ENCODE data around the gene TIMM13.

The TIMM13 gene

DNA sequence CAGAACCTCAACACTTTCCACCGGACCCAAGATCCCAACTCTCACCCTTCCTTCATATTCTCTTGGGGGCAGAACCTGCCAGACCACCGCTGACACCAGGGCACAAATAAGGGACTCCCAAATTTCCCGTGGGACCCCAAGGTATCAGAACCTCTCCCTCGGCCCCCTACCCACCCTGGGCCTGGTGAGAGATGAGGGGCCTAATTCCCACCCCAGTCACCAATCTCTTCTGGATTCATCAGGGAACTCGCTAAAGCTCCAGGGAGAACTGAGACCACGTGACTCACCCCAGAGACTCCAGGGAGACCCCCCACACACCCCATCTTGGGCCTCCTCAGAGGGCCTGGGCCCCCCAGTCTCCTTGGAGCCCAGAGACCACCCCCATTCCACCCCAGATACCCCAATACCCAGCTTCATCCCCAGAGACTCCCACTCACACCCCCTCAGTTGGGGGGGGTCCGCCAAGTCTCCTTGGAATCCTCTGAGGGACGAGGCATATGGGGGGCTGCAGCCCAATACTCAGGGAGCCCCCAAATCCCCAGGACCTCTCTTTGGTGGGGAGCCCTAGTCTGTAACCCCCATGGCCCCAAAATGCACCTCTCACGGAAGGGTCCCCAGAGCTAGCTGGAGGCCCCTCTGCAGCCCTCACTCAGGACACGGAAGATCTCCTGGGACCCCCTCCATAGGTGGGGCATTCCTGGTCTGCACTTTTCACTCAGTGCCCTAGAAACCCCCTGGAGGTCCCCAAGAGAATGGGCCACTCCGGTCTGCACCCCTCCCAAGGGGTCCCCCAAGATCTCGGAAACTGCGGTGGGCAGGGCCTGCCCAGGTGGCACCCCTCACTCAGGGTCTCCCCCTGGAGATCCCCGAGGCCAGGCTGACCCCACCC, 27.8 kb upstream of the TIMM13 start:
- no peak for DNase-seq

DNA sequence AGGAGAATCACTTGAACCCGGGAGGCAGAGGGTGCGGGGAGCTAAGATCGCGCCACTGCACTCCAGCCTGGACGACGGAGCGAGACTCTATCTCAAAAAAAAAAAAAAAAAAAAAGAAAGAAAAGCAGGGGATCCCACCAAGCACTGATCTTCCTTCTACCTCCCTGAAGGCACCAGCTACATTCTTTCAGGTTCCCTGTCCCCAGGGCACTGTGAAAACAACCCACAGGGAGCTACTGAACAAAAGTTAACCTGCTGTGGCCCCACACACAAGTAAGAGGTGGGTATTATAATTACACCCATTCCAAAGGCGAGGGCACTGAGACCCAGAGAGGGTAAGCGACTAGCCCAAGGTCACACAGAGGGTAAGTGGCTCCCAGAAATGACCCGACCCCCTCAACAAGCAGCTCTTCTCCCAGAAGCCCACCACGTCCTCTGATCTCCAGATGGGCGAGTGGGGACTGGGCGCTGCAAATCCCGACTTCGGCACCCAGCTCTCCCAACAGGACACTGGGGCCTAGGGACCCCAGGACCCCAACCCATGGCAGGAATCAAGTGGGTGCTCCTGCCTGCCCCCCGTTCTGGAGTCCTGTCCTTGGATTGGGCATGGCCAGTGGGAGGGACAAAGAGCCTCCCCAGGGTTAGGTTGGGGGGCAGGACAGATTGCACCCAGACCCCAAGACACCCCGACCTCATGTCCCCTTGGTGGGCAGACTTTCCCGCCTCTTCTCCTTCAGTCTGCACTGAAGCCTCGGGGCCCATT, 27.0 kb upstream of the TIMM13 start:
- no peak for DNase-seq

DNA sequence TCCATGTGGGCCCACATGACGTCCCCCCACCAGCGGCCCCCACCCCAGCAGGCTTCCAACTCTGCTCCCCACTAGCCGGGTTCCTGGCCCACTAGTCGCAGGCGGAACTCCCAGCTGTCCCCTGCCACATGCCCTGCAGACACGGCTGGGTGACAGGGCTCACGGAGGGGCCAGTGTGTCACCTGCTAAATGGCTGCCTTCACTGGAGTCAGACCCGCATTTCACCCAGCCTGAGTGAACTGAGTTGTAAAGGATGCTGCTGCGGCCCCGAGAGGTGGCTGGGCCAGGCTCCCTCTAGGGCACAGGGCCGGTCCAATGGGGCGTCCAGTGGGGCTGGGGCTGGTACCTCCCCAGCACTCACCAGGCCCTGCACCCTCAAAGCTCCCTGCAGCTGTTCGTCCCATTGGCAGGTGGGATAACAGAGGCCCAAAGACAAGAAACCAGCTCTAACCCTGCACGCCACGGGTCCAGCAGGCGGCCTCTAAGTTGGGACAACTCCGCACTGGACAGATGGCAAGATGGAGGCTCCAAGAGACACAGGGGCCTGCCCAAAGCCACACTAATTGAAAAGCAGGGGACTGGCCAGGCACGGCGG, 26.1 kb upstream of the TIMM13 start:
- no peak for DNase-seq

DNA sequence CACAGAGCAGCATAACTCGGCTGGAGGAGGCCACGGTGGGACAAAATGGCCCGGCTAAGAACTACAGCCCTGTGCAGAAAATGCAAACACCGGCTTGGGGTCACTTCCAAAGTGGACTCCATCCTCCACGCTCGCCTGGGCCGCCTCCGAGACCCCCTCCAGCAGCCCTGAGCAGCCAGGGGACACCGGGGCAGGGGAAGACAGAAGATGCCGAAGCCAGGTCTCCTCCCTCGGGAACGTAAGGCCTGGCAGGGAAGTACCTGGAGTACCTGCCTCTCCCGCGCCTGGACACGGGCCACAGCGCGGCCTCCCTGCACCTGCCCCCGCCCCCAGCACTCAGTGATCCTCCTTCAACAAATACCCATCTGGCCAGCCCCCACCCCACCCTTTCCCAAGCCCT, 24.4 kb upstream of the TIMM13 start:
- no peak for DNase-seq

DNA sequence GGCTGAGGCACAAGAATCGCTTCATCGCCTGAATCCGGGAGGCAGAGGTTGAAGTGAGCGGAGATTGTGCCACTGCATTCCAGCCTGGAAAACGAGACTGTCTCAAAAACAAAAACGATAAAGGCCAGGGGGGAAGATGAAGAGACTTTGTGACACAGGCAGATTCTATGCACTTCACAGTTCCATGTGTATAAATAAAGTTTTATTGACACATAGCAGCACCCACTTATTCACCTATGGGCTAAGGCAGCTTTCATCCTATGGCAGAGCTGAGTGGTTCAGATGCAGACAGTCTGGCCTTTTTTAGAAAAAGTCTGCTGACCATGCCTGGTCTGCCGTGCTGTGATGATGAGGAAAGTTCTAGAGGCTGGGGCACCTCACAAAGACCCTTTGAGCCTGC, 23.8 kb upstream of the TIMM13 start:
- DNase-seq, result no peak

DNA sequence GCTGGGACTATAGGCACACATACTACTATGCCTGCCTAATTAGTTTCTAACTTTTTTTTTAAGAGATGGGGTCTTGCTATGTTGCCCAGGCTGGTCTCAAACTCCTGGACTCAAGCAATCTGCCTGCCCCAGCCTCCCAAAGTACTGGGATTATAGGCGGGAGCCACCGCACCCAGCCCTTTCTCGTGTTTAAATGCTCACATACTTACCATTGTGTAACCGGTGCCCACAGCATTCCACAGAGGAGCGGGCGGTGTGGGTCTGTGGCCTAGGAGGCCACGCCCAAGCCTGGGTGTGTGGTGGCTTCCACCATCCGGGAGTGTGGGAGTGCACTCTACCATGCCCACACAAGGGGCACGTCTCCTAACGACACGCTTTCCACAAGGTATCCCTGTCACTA, 21.6 kb upstream of the TIMM13 start:
- DNase-seq, result no peak

DNA sequence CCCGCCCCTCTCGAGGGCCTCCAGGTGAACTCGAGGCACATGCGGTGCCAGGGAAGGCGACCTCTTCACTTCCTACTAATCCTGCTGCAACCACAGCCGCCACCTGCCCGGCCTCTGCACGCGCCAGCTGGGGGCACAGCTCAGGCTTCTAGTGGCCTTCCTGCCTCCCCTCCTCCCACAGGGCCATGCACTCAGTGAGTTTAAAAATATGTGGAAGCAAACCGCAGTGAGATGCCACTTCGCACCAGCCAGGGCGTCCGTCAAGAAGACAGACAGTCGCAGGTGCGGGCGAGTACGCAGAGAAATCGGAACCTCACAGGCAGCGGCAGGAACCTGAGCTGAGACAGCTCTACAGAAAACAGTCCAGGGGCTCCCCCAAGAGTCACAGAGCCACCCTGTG, 19.0 kb upstream of the TIMM13 start:
- DNase-seq, result no peak

DNA sequence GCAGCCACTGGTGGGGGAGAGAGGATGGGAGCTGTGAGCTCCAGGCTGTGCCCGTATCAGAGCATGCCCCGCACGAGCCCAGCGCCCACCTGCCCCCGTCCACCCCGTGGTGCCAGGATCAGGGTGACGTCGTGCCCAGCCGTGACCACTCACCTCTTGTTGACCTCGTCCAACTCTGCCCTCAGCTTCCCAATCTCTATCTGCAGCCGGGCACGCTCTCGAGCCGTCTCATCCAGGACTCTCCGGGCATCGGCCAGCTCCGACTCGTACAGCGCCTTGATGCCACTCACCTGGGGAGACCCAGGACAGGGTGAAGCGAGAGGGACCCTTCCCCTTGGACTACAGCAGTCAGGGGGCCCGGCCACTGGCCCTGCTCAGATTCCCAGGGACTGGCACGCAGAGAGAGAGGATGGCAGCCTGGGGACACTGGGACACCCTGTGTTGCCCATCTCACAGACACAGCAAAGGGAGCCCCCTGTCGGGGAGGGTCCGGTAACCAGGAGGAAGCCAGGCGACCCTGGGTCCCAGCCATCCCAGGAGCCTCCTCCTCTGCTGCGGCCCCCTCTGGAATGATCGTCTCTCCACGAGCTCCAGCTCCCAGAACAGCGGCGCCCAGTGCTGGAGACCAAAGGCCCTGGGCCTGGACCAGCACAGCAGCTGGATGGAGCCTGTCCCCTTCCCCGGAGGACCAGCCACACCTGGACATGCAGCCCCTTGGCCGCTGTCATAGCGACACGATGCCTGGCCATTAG, 17.0 kb upstream of the TIMM13 start:
- DNase-seq, result no peak

DNA sequence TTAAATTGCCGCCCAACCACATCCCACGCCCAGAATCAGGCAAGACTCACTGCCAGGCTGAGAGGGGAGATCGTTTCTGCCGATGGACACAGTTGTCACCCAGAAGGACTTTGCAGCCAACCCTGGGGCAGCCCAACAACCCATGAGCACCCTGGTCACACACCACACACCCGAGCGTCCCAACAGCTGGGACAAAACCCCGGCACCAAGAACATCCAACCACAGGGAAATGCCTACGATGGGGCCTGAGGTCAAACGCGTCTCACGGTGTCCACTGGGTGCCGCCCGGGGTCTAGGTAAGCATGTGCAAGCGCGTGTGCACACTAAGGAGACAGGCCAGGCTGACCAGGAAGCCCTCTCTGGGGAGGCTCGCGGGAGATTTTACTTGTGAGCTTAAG, 16.4 kb upstream of the TIMM13 start:
- DNase-seq, result no peak

DNA sequence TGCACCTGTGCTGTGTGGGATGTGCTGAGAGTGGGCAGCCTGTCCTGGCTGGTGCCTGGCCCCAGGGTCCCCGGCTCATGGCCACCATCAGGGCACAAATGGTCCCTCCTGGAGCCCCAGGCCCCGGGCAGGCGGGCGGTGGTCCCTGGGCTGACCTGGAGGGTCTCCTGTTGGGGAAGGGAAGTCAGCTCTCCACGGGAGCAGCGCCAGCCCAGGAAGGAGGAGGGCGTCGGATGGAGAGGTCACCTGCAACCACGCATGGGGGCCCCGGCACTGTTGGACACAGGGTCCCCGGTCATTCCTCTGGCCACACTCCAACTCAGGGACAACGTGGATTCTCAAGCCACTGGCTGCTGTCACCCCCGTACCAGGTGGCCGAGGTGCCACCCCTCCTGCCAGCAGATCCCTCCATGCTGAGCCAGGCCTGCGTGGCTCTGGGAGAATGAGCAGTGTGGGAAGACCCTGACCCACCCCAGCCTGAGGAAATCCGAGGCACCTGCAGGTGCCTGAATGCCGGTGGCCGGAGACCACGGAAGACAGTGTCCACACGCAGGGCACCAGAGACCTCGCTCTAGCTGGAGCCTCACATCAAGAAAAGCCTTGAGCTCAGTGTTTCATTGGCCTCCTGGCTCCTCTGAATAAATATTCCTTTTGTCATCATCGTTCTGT, 15.9 kb upstream of the TIMM13 start:
- no peak for DNase-seq

DNA sequence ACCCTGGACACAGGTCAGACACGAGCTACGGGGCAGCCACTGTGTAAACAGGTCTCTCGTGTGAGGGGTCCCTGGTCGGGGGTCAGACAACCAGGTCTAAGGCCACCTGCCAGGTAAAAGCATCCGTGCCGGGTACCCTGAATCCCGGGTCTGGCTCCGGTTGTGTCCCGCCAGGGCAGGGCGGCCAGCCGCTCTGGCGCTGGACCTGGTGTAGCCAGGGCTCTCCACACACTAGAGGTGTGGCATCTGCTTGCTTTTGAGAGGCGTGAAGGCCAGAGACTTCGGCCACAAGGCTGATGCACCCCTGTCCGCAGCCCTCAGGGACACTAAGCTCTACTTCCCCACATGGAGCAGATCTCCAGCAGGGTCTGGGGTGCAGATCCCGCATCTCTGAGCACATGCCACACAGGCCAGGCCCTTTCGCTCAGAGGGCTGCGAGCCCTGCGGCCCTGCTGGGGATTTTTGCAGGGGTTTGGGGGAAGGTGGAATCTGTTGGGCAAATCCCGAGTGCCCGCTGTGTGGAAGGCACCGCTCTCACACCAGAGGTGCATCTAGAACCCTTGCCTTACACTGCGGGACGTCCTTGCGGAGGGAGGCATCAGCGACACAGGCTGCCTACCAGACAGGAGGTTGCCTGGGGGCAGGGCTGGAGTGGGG, 13.8 kb upstream of the TIMM13 start:
- DNase-seq, result no peak

DNA sequence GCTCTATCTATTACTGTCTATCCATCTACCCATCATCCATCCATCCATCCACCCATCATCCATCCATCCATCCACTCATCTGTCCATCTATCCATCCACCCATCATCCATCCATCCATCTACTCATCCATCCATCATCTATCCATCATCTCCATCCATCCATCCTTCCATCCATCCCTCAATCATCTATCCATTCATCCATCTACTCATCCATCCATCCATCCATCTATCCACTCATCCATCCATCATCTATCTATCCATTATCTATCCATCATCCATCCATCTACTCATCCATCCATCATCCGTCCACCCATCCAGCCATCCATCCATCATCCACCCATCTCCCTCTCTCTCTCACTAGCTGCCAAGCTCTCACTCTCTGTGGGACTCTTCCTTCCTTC, 13.1 kb upstream of the TIMM13 start:
- DNase-seq, result no peak

DNA sequence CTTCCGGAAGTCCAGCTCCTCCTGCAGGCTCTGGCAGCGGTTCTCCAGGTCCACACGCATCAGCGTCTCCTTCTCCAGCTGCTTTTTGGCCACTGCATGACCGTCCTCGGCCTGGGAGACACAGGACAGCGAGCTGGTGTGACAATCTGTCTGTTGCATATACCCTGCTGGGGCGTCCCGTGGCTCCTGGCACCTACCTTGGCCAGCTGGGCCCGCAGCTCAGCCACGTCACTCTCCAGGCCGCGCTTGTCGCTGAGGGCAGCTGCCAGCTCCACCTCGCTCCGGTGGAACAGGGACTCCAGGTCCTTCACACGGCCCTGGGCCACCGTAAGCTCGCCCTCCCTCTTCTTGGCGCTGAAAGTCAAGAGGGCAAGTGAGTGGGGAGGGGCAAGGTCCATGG, 10.8 kb upstream of the TIMM13 start:
- DNase-seq, result no peak

DNA sequence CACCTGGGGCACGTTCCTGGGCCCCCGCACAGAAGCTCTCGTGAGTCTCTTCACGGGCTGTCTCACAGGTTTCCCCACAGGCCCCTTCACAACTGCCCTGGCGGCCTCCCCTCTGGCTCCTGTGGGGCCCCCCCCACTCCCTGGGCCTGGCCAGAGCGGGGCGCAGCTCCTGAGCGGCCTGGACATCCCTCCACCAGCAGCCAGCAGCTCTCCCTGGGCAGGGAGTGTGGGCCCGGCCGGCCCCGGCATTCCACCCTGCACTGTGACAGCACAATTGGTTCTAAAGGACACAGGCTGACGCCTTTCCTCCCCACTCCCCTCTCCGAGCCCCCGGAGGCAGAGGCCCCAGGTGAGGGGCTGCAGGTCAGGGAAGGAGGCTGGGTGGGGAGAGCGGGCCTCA, 9.5 kb upstream of the TIMM13 start:
- no peak for DNase-seq

DNA sequence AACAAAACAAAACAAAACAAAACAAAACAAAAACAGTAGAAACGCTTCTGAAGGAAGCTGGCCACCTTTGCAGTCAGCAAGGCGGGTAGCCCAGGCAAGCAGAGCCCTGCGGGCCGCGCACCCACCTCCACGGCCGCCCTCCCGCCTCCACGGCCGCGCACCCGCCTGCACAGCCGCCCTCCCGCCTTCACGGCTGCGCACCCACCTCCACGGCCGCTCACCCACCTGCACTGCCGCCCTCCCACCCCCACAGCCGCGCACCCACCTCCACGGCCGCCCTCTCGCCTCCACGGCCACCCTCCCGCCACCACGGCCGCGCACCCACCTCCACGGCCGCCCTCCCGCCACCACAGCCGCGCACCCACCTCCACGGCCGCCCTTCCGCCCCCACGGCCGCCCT, 9.0 kb upstream of the TIMM13 start:
- DNase-seq, result no peak

DNA sequence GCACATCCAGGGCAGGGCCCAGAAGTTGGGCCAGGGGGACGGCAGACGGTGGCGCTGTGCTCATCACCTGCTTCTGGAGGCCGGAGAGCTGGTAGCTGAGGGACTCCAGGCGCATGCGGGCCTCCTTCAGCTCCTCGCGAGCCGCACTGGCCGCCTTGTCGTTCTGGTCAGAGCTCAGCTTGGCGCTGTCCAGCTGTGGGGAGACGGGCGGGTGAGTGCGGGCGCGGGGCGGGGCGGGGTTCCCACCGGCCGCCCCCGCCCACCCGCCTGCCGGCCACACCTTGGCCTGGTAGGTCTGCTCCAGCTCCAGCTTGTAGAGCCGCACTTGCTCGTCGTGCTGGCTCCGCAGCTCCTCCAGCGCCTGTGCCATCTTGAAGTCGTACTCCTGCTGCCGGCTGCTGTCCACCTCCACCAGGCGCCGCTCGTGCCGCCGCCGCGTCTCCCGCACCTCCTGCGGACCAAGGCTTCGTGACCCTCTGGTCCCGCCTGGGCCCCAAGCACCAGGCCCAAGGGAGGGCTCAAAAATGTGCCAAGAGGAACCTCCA, 7.4 kb upstream of the TIMM13 start:
- no peak for DNase-seq

DNA sequence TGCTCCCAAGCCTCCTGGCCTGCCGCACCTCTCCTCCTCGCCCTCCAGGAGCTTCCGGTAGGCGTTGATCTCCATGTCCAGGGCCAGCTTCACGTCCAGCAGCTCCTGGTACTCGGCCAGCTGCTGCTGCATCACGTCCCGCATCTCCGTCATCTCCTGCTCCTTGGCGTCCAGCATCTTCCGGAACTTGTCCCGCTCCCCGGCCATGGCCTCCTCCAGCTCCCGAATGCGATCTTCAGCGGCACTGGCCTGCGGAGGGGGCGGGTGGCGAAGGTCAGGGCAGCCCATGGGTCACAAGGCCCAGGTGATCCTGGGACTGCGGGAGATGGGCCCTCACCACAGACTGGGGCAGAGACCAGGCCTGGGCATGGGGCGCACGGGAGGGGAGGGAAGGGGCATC, 6.9 kb upstream of the TIMM13 start:
- no peak for DNase-seq

DNA sequence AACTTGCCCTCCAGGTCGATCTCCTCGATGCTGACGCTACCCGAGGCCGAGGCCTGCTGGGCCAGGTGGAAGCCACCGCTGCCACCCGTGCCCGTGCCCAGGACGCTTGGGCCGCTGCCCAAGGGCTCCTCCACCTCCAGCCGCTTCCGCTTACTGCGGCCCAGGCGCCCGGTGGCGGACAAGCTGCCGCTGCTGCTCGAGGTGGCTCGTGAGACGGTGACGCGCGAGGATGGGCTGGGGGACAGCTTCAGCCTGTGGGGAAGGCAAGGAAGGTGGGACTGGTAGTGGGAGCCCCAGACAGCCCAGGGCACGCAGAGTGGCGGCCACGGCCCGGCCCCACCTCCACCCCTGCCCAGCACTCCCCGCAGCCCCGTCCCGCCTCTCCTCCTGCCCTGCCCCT, 6.5 kb upstream of the TIMM13 start:
- no peak for DNase-seq

DNA sequence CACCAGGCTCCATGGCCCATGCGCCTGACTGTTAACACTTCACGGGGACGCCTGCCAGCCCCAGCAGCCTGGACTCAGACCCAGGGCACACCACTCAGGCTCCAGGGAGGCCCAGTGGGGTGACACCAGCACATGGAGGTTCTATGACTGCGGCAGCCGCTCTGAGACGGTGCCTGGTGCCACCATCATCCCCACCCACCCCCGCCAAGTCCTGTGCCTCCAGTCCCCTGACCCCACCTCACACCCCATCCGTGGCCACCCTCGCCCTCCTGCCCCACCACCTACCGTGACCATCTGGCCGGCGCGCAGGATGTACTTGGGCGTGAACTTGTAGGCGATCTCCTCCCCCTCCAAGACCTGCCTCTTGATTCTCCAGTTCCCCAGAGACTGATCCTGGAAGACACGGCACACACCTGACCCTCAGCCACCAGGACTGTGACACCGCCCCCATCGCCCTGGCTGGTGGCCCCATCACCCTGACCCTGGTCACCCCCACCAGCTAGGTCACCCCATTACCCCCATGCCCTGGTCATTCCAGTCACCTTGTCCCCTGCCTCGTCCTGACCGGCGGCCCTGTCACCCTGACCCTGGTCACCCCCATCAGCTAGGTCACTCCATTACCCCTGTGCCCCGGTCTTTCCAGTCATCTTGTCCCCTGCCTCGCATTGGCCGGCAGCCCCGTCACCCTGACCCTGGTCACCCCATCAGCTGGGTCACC, 4.9 kb upstream of the TIMM13 start:
- DNase-seq, result no peak

DNA sequence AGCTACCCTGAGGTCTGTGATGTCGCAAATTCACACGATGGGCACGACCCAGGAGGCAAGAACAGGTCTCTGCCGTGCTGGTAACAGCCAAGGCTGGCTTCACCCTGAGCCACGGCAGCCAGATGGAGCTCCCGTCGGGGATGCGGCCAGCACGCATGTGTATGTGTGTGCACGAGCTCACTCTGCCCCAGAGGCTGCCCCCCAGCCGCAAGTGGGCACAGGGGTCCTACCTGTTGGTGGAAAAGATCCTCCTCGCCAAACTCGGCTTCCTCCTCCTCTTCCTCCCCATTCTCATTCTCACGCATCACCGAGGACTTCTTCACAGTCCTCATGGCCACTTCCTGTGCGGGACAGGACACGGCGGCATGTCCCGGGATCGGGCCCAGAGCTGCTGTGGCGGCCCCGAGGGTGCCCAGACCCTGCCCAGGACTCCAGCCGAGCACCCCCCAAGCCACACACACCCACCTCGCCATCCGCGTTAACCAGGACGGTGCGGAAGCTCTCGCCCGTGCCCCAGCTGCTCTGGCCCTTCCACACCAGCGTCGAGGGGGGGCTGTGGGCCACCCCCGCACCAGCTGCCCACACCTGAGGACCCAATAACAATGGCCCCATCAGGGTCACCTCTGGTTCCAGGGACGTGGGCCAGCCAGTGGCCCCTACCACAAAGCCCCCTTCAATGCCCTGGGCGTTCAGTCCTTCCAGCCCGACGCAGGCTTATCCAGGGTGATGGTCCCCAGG, 4.1 kb upstream of the TIMM13 start:
- DNase-seq, result no peak

Data from stimulated activated CD4-positive, alpha-beta T cell treated with anti-CD3 and anti-CD28 coated beads, Interleukin-1b, Interleukin-23, amount 100 ng/mL, for 48 hours (primary cell).